ENCODE measurements around the gene KIFC3. TPM values are rescaled to one million over a fixed set of nuclear protein-coding genes. Genes with fewer than 3 reads are reported as not detected.

The KIFC3 gene
- total RNA-seq, 2 donors from 2014 or later: 1.3 to 1.5 TPM

DNA sequence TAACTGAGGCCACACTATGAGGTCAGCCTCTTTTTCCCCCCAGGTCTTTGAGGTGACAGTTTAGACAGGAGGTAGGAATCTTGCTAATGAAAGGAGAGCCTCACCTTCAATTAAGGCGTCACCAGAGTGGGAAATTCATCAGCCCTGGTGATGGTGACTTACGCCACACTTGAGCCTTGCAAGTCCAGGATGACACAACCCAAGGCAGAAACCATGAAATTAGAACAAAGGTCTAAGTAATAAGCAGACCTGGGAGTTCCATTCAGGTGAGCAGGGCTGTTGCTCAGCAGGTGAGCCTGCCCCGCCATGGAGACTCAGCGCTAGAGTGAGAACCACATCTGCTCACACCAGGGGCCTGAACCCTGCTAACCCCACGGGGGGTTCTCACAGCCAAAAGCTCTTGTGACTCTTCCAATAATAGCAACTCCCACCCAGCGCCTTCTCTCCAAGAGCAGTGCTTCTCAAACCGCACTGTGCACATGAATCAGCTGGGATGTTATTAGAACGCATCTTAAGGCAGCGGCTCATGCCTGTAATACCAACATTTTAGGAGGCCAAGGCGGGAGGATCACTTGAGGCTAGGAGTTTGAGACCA is 28.7 kb upstream of the KIFC3 start:
- Mint-ChIP-seq H3K4me3 (no peak overlapping the region), H3K9me3 (no peaks in the 10 kb centered on the region), H3K36me3 (ENCODE audit: insufficient read depth in 2 of 2) (no peaks in the 10 kb centered on the region), H3K27me3 (ENCODE audit: low read depth) (peaks cover 8% of the 10 kb centered on the region), H3K4me1 (ENCODE audit: low read depth) (no peaks in the 10 kb centered on the region), H3K27ac (no peak overlapping the region)
- no peak for DNase-seq
- no peak for ATAC-seq (replicated peaks in 1 of 2)

DNA sequence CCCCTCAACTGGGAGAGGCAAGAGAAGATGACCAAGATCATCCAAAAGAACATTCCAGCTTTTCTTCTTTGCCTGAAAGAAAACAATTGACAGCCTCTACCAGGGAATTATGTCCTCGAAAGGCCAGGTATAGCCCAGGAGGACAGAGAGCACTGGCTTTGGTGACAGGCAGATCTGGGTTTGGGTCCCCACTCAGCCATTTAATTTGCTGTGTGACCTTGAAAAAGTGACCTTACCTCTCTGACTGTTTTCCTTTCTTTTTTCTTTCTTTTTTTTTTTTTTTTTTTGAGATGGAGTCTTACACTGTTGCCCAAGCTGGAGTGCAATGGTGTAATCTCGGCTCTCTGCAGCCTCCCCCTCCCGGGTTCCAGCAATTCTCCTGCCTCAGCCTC is 27.7 kb upstream of the KIFC3 start:
- no peak for DNase-seq
- Mint-ChIP-seq H3K4me3 (no peak overlapping the region), H3K9me3 (no peaks in the 10 kb centered on the region), H3K27ac (no peak overlapping the region), H3K4me1 (ENCODE audit: low read depth) (no peaks in the 10 kb centered on the region), H3K36me3 (ENCODE audit: insufficient read depth in 2 of 2) (no peaks in the 10 kb centered on the region), H3K27me3 (ENCODE audit: low read depth) (peaks cover 18% of the 10 kb centered on the region)
- ATAC-seq (replicated peaks in 1 of 2): no peak

DNA sequence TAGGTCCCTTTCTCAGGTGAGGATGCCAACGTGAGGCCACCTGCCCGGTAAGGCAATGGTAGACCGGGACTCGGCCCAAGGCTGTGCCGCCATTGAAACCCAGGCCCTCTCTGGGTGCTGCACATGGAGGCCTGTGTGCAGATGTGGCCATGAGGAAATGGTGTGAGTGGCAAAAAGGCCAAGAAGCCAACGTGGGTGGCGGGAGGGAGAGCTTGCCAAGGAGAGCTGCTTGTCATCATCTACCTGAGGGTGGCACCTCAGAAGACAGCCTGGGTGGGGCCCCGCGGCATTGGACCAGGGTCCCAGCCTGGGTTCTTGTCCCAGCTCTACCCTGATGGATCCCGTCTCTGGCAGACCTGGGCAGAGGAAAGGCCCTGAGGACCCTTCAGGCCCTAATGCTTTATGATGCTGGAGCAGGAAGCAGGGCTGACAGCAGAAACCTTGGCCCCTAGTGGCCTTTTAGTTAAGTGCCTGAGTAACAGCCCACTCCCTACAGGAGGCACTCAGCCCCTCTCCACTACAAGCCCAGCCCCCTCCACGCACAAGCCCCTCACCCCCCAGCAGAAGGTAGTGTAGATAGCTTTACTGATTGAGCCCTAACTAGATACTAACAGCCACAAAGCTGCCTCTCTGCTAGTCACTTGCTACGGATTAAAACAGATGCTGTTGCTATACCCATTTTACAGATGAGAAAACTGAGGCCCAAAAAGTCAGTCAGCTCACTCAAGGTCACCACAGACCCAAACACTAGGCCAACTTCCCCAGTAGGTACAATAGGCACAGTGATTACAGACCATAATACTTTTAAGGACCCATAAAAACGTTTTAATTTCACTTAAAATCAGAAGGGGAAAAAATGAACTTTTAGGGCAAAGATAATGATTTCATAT is 26.2 kb upstream of the KIFC3 start:
- Mint-ChIP-seq H3K4me3 (no peak overlapping the region), H3K9me3 (no peaks in the 10 kb centered on the region), H3K36me3 (ENCODE audit: insufficient read depth in 2 of 2) (no peaks in the 10 kb centered on the region), H3K4me1 (ENCODE audit: low read depth) (no peaks in the 10 kb centered on the region), H3K27me3 (ENCODE audit: low read depth) (peaks cover 18% of the 10 kb centered on the region), H3K27ac (no peak overlapping the region)
- DNase-seq: no peak
- no peak for ATAC-seq (replicated peaks in 1 of 2)

DNA sequence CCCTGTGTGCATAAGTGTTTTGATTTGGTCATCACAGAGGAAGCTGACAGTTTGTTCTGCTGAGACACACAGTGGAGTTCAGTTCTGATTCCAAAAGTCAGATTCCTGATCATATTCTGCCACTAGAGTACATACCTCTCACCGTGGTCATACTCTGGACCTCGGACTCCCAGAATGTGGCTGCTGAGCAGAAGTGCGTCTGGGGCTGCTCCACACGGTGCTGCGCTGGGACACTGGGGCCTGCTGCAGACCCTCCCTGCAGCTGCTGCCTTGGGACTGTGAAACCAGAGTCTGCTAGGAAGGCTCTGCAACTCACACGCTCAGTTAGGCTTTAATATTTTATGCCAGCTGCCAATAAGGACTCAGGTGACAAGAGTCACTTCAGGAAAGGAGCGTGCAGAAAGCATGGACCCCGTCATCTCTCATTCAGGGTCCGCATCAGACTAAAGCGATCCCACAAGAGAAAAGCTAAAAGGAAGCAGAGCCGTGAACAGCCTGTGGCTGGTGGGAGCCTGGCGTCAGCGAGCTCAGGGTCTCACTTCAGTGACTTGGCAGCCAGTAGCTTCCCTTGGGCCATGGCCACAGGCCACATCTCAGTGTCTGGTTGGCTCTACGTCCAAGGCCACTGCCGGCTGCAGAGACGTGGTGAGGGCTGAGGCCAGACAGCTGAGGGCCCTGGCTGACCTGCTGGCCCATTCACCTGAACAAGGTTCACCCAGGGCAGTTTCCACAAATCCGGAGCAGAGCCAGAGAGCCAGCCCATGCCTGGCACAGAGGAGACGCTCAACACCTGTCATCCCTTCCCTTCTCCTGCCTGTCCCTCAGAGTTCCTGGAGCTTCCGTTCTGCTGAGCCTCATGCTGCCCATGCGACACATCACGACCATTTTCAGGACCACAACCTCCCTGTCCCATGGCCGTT is 24.7 kb upstream of the KIFC3 start:
- no peaks in the 10 kb centered on the region for H3K4me1 Mint-ChIP-seq (ENCODE audit: low read depth)
- DNase-seq (no peak), ATAC-seq (replicated peaks in 1 of 2) (no peak)
- no peaks in the 10 kb centered on the region for H3K36me3 Mint-ChIP-seq (ENCODE audit: insufficient read depth in 2 of 2)
- no peak overlapping the region for H3K4me3 Mint-ChIP-seq
- peaks cover 18% of the 10 kb centered on the region for H3K27me3 Mint-ChIP-seq (ENCODE audit: low read depth)
- no peaks in the 10 kb centered on the region for H3K9me3 Mint-ChIP-seq
- H3K27ac Mint-ChIP-seq: no peak overlapping the region

DNA sequence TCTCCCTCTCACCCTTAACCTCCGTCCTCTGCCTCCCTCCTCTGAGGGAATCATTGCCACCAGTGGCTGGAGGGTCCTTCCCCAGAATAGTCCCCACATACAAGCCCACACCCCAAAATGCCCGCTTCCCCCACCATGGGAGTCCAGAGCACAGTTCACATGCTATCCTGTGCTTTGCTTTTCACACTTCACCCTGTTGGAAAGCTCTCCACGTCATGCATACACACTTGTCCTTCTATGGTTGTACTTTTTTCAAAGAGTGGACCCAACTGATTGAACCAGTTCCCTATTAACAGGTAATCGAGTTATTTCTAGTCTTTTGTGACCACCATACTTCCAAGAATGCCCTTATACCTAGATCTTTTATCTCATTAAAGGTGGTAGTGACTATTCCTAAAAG is 23.8 kb upstream of the KIFC3 start:
- Mint-ChIP-seq H3K27me3 (ENCODE audit: low read depth) (peaks cover 18% of the 10 kb centered on the region), H3K4me3 (no peak overlapping the region), H3K27ac (no peak overlapping the region), H3K9me3 (no peaks in the 10 kb centered on the region), H3K4me1 (ENCODE audit: low read depth) (no peaks in the 10 kb centered on the region), H3K36me3 (ENCODE audit: insufficient read depth in 2 of 2) (no peaks in the 10 kb centered on the region)
- no peak for ATAC-seq (replicated peaks in 1 of 2)
- no peak for DNase-seq

DNA sequence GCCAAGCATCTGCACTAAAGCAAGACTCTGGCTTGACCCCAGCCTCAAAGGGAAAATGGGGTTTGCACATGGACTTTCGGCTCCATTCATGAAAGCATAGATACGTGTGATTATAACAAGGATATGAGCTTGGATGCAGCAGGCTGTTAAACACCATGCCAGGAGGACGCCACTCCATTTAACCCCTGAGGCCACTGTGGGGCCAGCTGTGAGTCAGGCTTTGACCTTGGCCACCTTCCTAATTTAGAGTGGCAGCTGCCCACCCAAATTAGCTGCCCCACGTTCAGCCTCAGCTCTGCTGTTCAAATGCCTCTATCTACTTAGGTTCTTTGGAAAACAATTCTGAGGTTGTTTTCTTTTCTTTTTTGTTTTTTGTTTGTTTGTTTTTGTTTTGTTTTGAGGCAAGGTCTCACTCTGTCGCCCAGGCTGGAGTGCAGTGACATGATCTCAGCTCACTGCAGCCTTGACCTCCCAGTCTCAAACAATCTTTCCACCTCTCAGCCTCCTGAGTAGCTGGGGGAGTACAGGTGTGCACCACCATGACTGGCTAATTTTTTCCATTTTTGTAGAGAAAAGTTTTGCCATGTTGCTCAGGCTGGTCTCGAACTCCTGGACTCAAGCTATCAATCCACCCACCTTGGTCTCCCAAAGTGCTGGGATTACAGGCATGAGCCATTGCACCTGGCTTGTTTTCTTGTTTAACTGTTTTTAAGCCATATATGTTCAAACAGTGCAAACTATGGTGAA is 23.2 kb upstream of the KIFC3 start:
- DNase-seq: no peak
- no peak overlapping the region for H3K4me3 Mint-ChIP-seq
- no peak for ATAC-seq (replicated peaks in 1 of 2)
- H3K9me3 Mint-ChIP-seq: no peaks in the 10 kb centered on the region
- H3K4me1 Mint-ChIP-seq (ENCODE audit: low read depth): no peaks in the 10 kb centered on the region
- peaks cover 18% of the 10 kb centered on the region for H3K27me3 Mint-ChIP-seq (ENCODE audit: low read depth)
- no peak overlapping the region for H3K27ac Mint-ChIP-seq
- H3K36me3 Mint-ChIP-seq (ENCODE audit: insufficient read depth in 2 of 2): no peaks in the 10 kb centered on the region

DNA sequence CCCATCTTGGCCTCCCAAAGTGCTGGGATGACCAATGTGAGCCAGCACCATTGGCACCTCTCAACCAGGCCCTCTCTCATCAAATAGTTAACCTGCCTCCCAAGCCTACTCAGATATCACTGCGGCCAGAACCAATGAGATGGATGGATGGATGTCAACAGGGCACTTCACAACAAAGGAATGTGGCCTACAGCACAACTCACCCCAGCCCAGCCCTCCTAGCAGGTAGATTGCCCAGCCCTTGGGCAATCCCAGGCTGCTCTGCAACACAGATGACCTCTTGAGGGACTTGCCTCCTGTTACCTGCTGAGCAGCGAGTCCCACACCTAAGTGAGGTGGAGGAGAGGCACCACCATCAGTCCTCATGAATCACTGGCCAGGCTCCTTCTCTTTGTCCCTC is 22.6 kb upstream of the KIFC3 start:
- H3K27ac Mint-ChIP-seq: no peak overlapping the region
- H3K36me3 Mint-ChIP-seq (ENCODE audit: insufficient read depth in 2 of 2): no peaks in the 10 kb centered on the region
- H3K27me3 Mint-ChIP-seq (ENCODE audit: low read depth): peaks cover 18% of the 10 kb centered on the region
- ATAC-seq (replicated peaks in 1 of 2) (no peak), DNase-seq (no peak)
- H3K4me3 Mint-ChIP-seq: no peak overlapping the region
- no peaks in the 10 kb centered on the region for H3K9me3 Mint-ChIP-seq
- no peaks in the 10 kb centered on the region for H3K4me1 Mint-ChIP-seq (ENCODE audit: low read depth)

DNA sequence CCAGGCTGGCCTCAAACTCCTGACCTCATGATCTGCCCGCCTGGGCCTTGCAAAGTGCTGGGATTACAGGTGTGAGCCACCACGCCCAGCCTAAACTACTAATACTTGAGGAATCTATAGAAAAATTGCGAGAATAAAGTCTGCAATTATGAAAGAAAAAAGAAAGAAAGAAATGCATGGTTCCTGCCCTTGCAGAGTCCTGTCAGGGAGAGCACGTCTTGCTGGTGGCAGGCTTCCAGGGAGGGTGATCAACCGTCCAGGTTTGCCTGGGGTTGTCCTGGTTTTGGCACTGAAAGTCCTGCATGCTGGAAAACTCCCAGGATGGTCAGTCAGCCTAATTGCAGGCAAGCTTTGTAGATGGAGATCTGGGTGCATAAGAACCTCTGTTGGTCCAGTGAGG is 21.5 kb upstream of the KIFC3 start:
- H3K4me1 Mint-ChIP-seq (ENCODE audit: low read depth): no peaks in the 10 kb centered on the region
- no peak for ATAC-seq (replicated peaks in 1 of 2)

DNA sequence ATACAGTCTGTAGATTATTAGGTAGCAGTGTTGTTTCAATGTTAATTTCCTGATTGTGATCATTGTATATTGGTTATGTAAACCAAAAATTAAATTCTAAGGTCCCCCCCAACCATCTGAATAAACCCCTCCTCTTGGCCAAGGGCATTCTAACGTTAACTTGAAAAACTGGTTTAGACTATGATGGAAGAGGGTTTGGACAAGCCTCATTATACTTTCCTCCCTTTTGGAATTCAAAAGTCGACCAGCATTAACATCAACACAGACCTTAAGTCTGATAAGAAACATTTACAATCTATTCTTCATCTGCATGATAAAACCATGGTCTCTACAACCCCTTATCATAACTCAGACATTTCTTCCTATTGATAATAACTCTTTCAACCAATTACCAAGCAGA is 20.6 kb upstream of the KIFC3 start:
- no peak for ATAC-seq (replicated peaks in 1 of 2)

More for the DNA sequence above, 21.5 kb upstream of the KIFC3 start:
- Mint-ChIP-seq H3K9me3 (no peaks in the 10 kb centered on the region), H3K27ac (no peak overlapping the region), H3K4me3 (no peak overlapping the region), H3K36me3 (ENCODE audit: insufficient read depth in 2 of 2) (no peaks in the 10 kb centered on the region), H3K27me3 (ENCODE audit: low read depth) (peaks cover 18% of the 10 kb centered on the region)
- DNase-seq: no peak

DNA sequence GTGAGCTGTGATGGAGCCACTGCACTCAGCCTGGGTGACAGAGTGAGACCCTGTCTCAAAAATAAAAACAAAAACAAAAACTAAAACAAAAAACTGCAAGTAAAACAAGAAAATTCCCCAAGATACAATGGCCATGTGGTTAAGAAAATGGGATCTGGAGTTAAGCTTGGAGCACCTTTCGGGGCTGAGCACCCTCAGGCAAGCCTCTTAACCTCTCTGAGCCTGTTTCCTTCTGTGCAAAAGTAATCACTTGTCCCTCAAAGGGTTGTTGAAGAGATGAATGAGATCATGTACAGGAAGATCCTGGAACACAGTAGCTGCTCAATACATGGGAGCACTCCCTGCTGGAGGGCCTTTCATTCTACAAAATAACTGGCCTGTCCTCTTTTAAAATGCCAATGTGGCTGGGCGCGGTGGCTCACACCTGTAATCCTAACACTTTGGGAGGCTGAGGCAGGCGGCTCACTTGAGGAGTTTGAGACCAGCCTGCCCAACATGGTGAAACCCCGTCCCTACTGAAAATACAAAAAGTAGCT is 19.8 kb upstream of the KIFC3 start:
- no peaks in the 10 kb centered on the region for H3K36me3 Mint-ChIP-seq (ENCODE audit: insufficient read depth in 2 of 2)
- ATAC-seq (replicated peaks in 1 of 2) (no peak), DNase-seq (no peak)
- H3K4me1 Mint-ChIP-seq (ENCODE audit: low read depth): no peaks in the 10 kb centered on the region
- no peak overlapping the region for H3K4me3 Mint-ChIP-seq
- H3K27me3 Mint-ChIP-seq (ENCODE audit: low read depth): peaks cover 18% of the 10 kb centered on the region
- H3K27ac Mint-ChIP-seq: no peak overlapping the region
- H3K9me3 Mint-ChIP-seq: no peaks in the 10 kb centered on the region

More for the DNA sequence above, 20.6 kb upstream of the KIFC3 start:
- H3K4me3 Mint-ChIP-seq: no peak overlapping the region
- H3K4me1 Mint-ChIP-seq (ENCODE audit: low read depth): no peaks in the 10 kb centered on the region
- no peak for DNase-seq
- H3K36me3 Mint-ChIP-seq (ENCODE audit: insufficient read depth in 2 of 2): no peaks in the 10 kb centered on the region
- no peak overlapping the region for H3K27ac Mint-ChIP-seq
- H3K27me3 Mint-ChIP-seq (ENCODE audit: low read depth): peaks cover 18% of the 10 kb centered on the region
- H3K9me3 Mint-ChIP-seq: no peaks in the 10 kb centered on the region

DNA sequence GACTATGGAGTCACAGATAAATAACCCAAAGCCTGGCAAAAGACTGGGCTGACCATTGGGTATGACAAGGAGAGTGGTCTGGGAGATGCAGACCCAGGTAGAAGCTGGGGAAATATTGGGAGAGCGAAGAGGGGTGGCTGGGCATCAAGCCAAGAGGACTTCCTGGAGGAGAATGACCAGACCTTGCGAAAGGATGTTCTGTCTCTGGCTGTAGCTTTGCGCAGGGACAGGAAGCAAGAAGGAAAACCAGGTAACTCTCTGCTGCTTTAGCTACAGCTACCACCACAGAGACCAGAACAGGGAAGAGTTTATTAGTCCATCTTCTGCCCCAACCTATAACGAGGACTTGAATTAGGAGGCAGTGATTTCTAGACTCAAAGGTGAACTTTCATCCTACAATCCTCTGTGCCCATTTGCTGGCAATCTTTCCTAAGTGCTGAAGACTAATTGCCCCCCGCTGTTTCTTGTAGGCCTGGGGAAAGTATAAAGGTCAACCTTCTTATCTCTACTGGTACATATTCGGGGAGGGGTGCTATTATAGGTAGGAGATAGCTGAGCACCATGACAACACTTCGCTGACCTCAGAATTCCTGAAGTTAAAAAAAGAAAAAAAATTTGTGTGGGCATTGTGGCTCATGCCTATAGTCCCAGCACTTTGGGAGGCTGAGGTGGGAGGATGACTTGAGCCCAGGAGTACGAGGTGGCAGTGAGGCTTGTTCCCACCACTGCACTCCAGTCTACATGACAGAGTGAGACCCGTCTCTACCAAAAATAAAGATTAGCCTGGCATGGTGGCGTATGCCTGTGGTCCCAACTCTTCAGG is 19.1 kb upstream of the KIFC3 start:
- no peak overlapping the region for H3K27ac Mint-ChIP-seq
- peaks cover 13% of the 10 kb centered on the region for H3K27me3 Mint-ChIP-seq (ENCODE audit: low read depth)
- H3K9me3 Mint-ChIP-seq: no peaks in the 10 kb centered on the region
- H3K36me3 Mint-ChIP-seq (ENCODE audit: insufficient read depth in 2 of 2): no peaks in the 10 kb centered on the region
- peaks cover 7% of the 10 kb centered on the region for H3K4me1 Mint-ChIP-seq (ENCODE audit: low read depth)
- H3K4me3 Mint-ChIP-seq: no peak overlapping the region
- DNase-seq (no peak), ATAC-seq (replicated peaks in 1 of 2) (no peak)
